Loucy (cell line): ENCODE measurements around the gene HOXD8.

Source experiments
- H2AFZ ChIP-seq: fragments of 200-600 bp; sonication (generic); 2 replicates; pipeline ENCODE4 v1.6.0; 2016; ENCODE audit warnings: antibody characterized with exemption, mild to moderate bottlenecking, low read length, moderate library complexity
- H3F3A ChIP-seq: fragments of 200-600 bp; 2 replicates; pipeline ENCODE4 v1.6.0; 2016; ENCODE audit warnings: antibody characterized with exemption, low read depth, mild to moderate bottlenecking
- H3K27me3 ChIP-seq: fragments of 200-600 bp; sonication (generic); 2 replicates; pipeline ENCODE4 v1.6.1; 2014; ENCODE audit warnings: low read length, mild to moderate bottlenecking; ENCODE audit not compliant: insufficient read depth, poor library complexity, severe bottlenecking
- H3K36me3 ChIP-seq: fragments of 200-600 bp; sonication (generic); 2 replicates; pipeline ENCODE4 v1.6.1; 2016; ENCODE audit warnings: low read length; ENCODE audit not compliant: insufficient read depth
- H3K4me1 ChIP-seq: fragments of 200-600 bp; sonication (generic); 2 replicates; pipeline ENCODE4 v1.5.1; 2014; ENCODE audit warnings: low read length, mild to moderate bottlenecking; ENCODE audit not compliant: insufficient read depth, poor library complexity, severe bottlenecking
- H3K4me2 ChIP-seq: fragments of 200-600 bp; sonication (generic); 2 replicates; pipeline ENCODE4 v1.6.0; 2014; ENCODE audit warnings: antibody characterized with exemption, low read length, low read depth, mild to moderate bottlenecking; ENCODE audit not compliant: poor library complexity, severe bottlenecking
- H3K4me3 ChIP-seq: fragments of 200-600 bp; sonication (generic); 2 replicates; pipeline ENCODE4 v1.5.1; 2014; ENCODE audit warnings: low read length, mild to moderate bottlenecking, mixed read lengths; ENCODE audit not compliant: poor library complexity, severe bottlenecking
- H3K79me2 ChIP-seq: fragments of 200-600 bp; sonication (generic); 2 replicates; pipeline ENCODE4 v1.6.1; 2014; ENCODE audit warnings: low read length; ENCODE audit not compliant: insufficient read depth
- H3K9ac ChIP-seq: fragments of 200-600 bp; sonication (generic); 2 replicates; pipeline ENCODE4 v1.6.0; 2014; ENCODE audit warnings: mild to moderate bottlenecking, low read depth, low read length, moderate library complexity; ENCODE audit not compliant: poor library complexity, severe bottlenecking
- H3K9me2 ChIP-seq: fragments of 200-600 bp; sonication (generic); replicated peaks from 2 replicates; pipeline ENCODE4 v1.6.1; 2016; ENCODE audit warnings: low read depth, low read length, mixed read lengths
- H3K9me3 ChIP-seq: fragments of 200-600 bp; sonication (generic); 2 replicates; pipeline ENCODE4 v1.6.1; 2014; ENCODE audit warnings: mild to moderate bottlenecking, antibody characterized with exemption, low read length, low read depth; ENCODE audit not compliant: insufficient read depth
- H4K20me1 ChIP-seq: fragments of 200-600 bp; sonication (generic); 2 replicates; pipeline ENCODE4 v1.6.0; 2014; ENCODE audit warnings: antibody characterized with exemption, low read length, mild to moderate bottlenecking; ENCODE audit not compliant: insufficient read depth, poor library complexity, severe bottlenecking
- CTCF ChIP-seq: fragments of 200-600 bp; sonication (generic); conservative IDR thresholded peaks from 2 replicates; pipeline ENCODE4 v1.5.1; 2014; ENCODE audit warnings: mild to moderate bottlenecking, antibody characterized with exemption, low read length
- EZH2phosphoT487 ChIP-seq: fragments of 200-600 bp; IDR thresholded peaks from 2 replicates; pipeline ENCODE4 v1.6.1; 2018; ENCODE audit warnings: antibody characterized with exemption, mild to moderate bottlenecking, moderate library complexity, borderline replicate concordance

HOXD8 gene

DNA sequence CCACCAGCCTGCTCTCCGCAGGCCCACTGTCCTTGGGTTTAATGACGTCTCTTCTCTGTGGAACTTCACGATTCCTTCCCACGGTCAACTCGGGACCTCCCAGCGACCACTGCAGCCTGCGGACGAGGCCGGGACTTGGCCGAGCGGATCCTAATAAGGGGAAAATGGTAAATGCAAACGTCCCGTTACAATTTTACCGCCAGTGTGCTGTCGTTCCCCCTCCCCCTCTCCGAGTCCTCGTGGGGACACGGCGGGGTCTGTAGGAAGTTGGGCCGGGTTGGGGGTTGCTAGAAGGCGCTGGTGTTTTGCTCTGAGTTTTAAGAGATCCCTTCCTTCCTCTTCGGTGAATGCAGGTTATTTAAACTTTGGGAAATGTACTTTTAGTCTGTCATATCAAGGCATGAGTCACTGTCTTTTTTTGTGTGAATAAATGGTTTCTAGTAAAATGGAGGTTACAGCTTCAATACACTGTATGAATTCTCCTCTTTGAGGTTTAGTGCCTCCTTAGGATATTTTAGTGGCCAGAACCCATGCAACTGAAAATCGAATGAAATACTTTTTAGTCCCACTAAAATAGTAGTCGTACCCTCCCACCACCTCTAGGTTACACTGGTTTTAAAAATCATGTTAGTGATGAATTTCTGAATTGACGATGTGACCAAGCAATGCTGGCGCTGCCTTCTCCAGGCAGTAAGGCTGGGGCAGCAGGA, 20.2 kb upstream of the HOXD8 start:
- no peak overlapping the region for H3K9ac ChIP-seq
- no peaks in the 10 kb centered on the region for H3K36me3 ChIP-seq
- H3K4me1 ChIP-seq: peaks cover 2% of the 10 kb centered on the region
- H3K9me3 ChIP-seq: no peaks in the 10 kb centered on the region
- peaks cover 29% of the 10 kb centered on the region for H3K27me3 ChIP-seq
- TF ChIP-seq EZH2phosphoT487: no peak
- no peak for TF ChIP-seq CTCF
- no peaks in the 10 kb centered on the region for H3K79me2 ChIP-seq
- no peak overlapping the region for H2AFZ ChIP-seq
- no peaks in the 10 kb centered on the region for H3K9me2 ChIP-seq
- H3F3A ChIP-seq: 0 out of 2 replicates have a peak, but pooled peaks cover under 1% of the 10 kb centered on the region
- no peaks in the 10 kb centered on the region for H4K20me1 ChIP-seq
- no peak overlapping the region for H3K4me2 ChIP-seq
- no peak overlapping the region for H3K4me3 ChIP-seq

GRCh38 chr2:176109946-176110345, 19.6 kb upstream of the HOXD8 start:
- H3K4me2 ChIP-seq: no peak overlapping the region
- H3K4me1 ChIP-seq: no peaks in the 10 kb centered on the region
- H3K4me3 ChIP-seq: no peak overlapping the region
- no peaks in the 10 kb centered on the region for H3K9me2 ChIP-seq
- no peaks in the 10 kb centered on the region for H3K79me2 ChIP-seq
- TF ChIP-seq CTCF: no peak
- TF ChIP-seq EZH2phosphoT487: no peak
- no peaks in the 10 kb centered on the region for H3K9me3 ChIP-seq
- H3K9ac ChIP-seq: no peak overlapping the region
- no peaks in the 10 kb centered on the region for H4K20me1 ChIP-seq
- no peak overlapping the region for H2AFZ ChIP-seq
- H3K36me3 ChIP-seq: no peaks in the 10 kb centered on the region
- H3F3A ChIP-seq: 0 out of 2 replicates have a peak, but pooled peaks cover 4% of the 10 kb centered on the region
- peaks cover 34% of the 10 kb centered on the region for H3K27me3 ChIP-seq

GRCh38 chr2:176110415-176111308, 18.8 kb upstream of the HOXD8 start:
- Histone ChIP-seq H3K79me2 (no peaks in the 10 kb centered on the region), H3K27me3 (peaks cover 40% of the 10 kb centered on the region)
- no peak for TF ChIP-seq CTCF
- no peak for TF ChIP-seq EZH2phosphoT487

More at GRCh38 chr2:176110415-176111308, 18.8 kb upstream of the HOXD8 start:
- Histone ChIP-seq H3K36me3 (no peaks in the 10 kb centered on the region), H3K9me2 (no peaks in the 10 kb centered on the region), H4K20me1 (no peaks in the 10 kb centered on the region), H3K4me3 (no peak overlapping the region), H3K4me2 (no peak overlapping the region), H3K4me1 (peaks cover 7% of the 10 kb centered on the region), H3F3A (0 out of 2 replicates have a peak, but pooled peaks cover 4% of the 10 kb centered on the region), H3K9ac (no peak overlapping the region), H3K9me3 (no peaks in the 10 kb centered on the region), H2AFZ (no peak overlapping the region)
